Panc1 (cell line): ENCODE measurements around the gene INMT. TPM values are rescaled to one million over a fixed set of nuclear protein-coding genes. Genes with fewer than 3 reads are reported as not detected.

ENCODE experiments used
- ATAC-seq: fragments of 200-7000 bp; cut with Tn5 transposase; 2 replicates; pipeline ENCODE4 v1.9.1; 2020; ENCODE audit warnings: mild to moderate bottlenecking, moderate library complexity
- BruUV-seq: library from RNA; stranded (reverse); fragments of 400-500 nt; replicated peaks from 2 replicates; lab custom pipeline; 2021; lab: Mats Ljungman, UMichigan
- CTCF ChIA-PET: fragments of 300-600 bp; sonication (Branson Sonifier 250); formaldehyde crosslinking; loops from one replicate; lab custom pipeline; 2022; ENCODE audit warnings: antibody characterized with exemption; lab: Charles Lee
- POLR2A ChIA-PET: fragments of 300-600 bp; sonication (Branson Sonifier 250); formaldehyde crosslinking; loops from one replicate; lab custom pipeline; 2022; ENCODE audit warnings: antibody characterized with exemption; lab: Charles Lee
- DNase-seq: peaks from one replicate; pipeline ENCODE4 v3.0.0-alpha.2; 2010; ENCODE audit warnings: low read depth, low spot score
- H3K27ac ChIP-seq: 2 replicates; pipeline ENCODE4 v1.5.1; 2011; ENCODE audit warnings: mild to moderate bottlenecking, low read length, inconsistent platforms
- H3K27me3 ChIP-seq: fragments of 200-500 bp; sonication (Bioruptor generic); 2 replicates; pipeline ENCODE4 v1.6.0; 2014; ENCODE audit warnings: low read length, inconsistent platforms; ENCODE audit not compliant: control insufficient read depth, insufficient read depth
- H3K36me3 ChIP-seq: fragments of 200-500 bp; sonication (Bioruptor generic); 2 replicates; pipeline ENCODE4 v1.5.1; 2014; ENCODE audit warnings: inconsistent platforms, mild to moderate bottlenecking, low read length, moderate library complexity; ENCODE audit not compliant: control insufficient read depth, insufficient read depth
- H3K4me1 ChIP-seq: 2 replicates; pipeline ENCODE4 v1.5.1; 2011; ENCODE audit warnings: inconsistent platforms, mild to moderate bottlenecking, low read length, moderate library complexity; ENCODE audit not compliant: control insufficient read depth, insufficient read depth
- H3K4me3 ChIP-seq, 2 experiments: 2 replicates each; pipeline ENCODE4 v1.5.1; 2011 to 2012; ENCODE audit warnings: low read depth in 2 of 2, low read length in 2 of 2, mild to moderate bottlenecking in 2 of 2, inconsistent platforms in 1 of 2, moderate library complexity in 1 of 2
- H3K9me3 ChIP-seq: fragments of 200-500 bp; sonication (Bioruptor generic); 2 replicates; pipeline ENCODE4 v1.5.1; 2014; ENCODE audit warnings: low read depth, mild to moderate bottlenecking, inconsistent platforms, low read length, moderate library complexity; ENCODE audit not compliant: control insufficient read depth, insufficient read depth
- CTCF ChIP-seq: fragments of 450-650 bp; IDR thresholded peaks from 2 replicates; pipeline ENCODE4 v1.5.1; 2017; ENCODE audit warnings: mild to moderate bottlenecking
- POLR2AphosphoS5 ChIP-seq: IDR thresholded peaks from 2 replicates; pipeline ENCODE4 v1.6.1; 2012; ENCODE audit warnings: mild to moderate bottlenecking, low read depth, low read length, moderate library complexity
- REST ChIP-seq, 2 experiments: IDR thresholded peaks; 2 replicates each; pipeline ENCODE4 v1.6.1; 2011 to 2012; ENCODE audit warnings: low read depth in 2 of 2, control low read depth in 1 of 2, low read length in 1 of 2, mild to moderate bottlenecking in 1 of 2, moderate library complexity in 1 of 2; ENCODE audit not compliant: insufficient read depth in 1 of 2
- SIN3A ChIP-seq: IDR thresholded peaks from 2 replicates; pipeline ENCODE4 v1.6.1; 2012; ENCODE audit warnings: low read depth, mild to moderate bottlenecking, low read length, moderate library complexity, borderline replicate concordance; ENCODE audit not compliant: insufficient read depth
- TCF7L2 ChIP-seq: IDR thresholded peaks from 2 replicates; pipeline ENCODE4 v1.6.1; 2011; ENCODE audit warnings: mild to moderate bottlenecking, low read depth, low read length, inconsistent platforms
- in situ Hi-C: cut with HindIII; loops from 2 replicates; pipeline ENCODE4 v1.10.0; 2016; ENCODE audit warnings: low sequenced_read_pairs, low pct_unique_long_range_greater_than_20kb
- intact Hi-C: fragments of 100-400 bp; cut with micrococcal nuclease; formaldehyde crosslinking; loops from one replicate; pipeline ENCODE4 v1.10.0; 2022; ENCODE audit not compliant: unreplicated experiment
- total RNA-seq: library from RNA; stranded (reverse); gene quantifications from one replicate; pipeline ENCODE4 v1.2.1, GENCODE V29; 2021; ENCODE audit not compliant: unreplicated experiment

INMT gene
- total RNA-seq, 1 experiment from 2014 or later, result 0.13 TPM

GRCh38 chr7:30735631-30736030, 16.3 kb upstream of the INMT start:
- no peak for DNase-seq
- Histone ChIP-seq H3K4me3 (no peak overlapping the region), H3K4me1 (no peaks in the 10 kb centered on the region), H3K27ac (no peak overlapping the region), H3K27me3 (peaks cover 11% of the 10 kb centered on the region), H3K9me3 (no peaks in the 10 kb centered on the region), H3K36me3 (no peaks in the 10 kb centered on the region)
- no peak for ATAC-seq
- in situ Hi-C loops (no loop called here), intact Hi-C loops (loop anchor here (10.0 kb wide), 1 partner anchor 61 kb away; no protein-coding TSS in a partner anchor)
- ChIA-PET CTCF (interaction anchor here (0.6 kb wide), 1 partner anchor 52 kb away, joined by 3 read pairs; no protein-coding TSS in a partner anchor), POLR2A (no interaction called here)
- BruUV-seq, result no TSS peak
- TF ChIP-seq CTCF (no peak), REST (IDR thresholded peaks at IDR 0.05; ENCODE audit: insufficient read depth in 1 of 2, low read depth in 2 of 2, low read length in 1 of 2) (no peak), TCF7L2 (no peak), SIN3A (no peak)

GRCh38 chr7:30736291-30736690, 15.6 kb upstream of the INMT start:
- no peak for TF ChIP-seq TCF7L2
- no peak for TF ChIP-seq POLR2AphosphoS5
- no peak for TF ChIP-seq SIN3A
- TF ChIP-seq CTCF, result no peak
- TF ChIP-seq REST (IDR thresholded peaks at IDR 0.05; ENCODE audit: insufficient read depth in 1 of 2, low read depth in 2 of 2, low read length in 1 of 2), result no peak
- ChIA-PET POLR2A (no interaction called here), CTCF (interaction anchor here (0.6 kb wide), 1 partner anchor 52 kb away, joined by 3 read pairs; no protein-coding TSS in a partner anchor)
- ATAC-seq (no peak), DNase-seq (no peak)
- no peak overlapping the region for H3K4me3 ChIP-seq
- intact Hi-C loops, result loop anchor here (10.0 kb wide), 1 partner anchor 61 kb away; no protein-coding TSS in a partner anchor
- H3K27me3 ChIP-seq, result peaks cover 8% of the 10 kb centered on the region
- H3K4me1 ChIP-seq, result no peaks in the 10 kb centered on the region
- H3K27ac ChIP-seq, result no peak overlapping the region
- H3K9me3 ChIP-seq, result no peaks in the 10 kb centered on the region
- H3K36me3 ChIP-seq, result no peaks in the 10 kb centered on the region
- in situ Hi-C loops, result no loop called here
- no TSS peak for BruUV-seq
